Panc1 (cell line): ENCODE measurements around the gene CUEDC1. TPM values are rescaled to one million over a fixed set of nuclear protein-coding genes. Genes with fewer than 3 reads are reported as not detected.

Source experiments
- ATAC-seq: fragments of 200-7000 bp; cut with Tn5 transposase; 2 replicates; pipeline ENCODE4 v1.9.1; 2020; ENCODE audit warnings: mild to moderate bottlenecking, moderate library complexity
- BruUV-seq: library from RNA; stranded (reverse); fragments of 400-500 nt; replicated peaks from 2 replicates; lab custom pipeline; 2021; lab: Mats Ljungman, UMichigan
- CTCF ChIA-PET: fragments of 300-600 bp; sonication (Branson Sonifier 250); formaldehyde crosslinking; loops from one replicate; lab custom pipeline; 2022; ENCODE audit warnings: antibody characterized with exemption; lab: Charles Lee
- POLR2A ChIA-PET: fragments of 300-600 bp; sonication (Branson Sonifier 250); formaldehyde crosslinking; loops from one replicate; lab custom pipeline; 2022; ENCODE audit warnings: antibody characterized with exemption; lab: Charles Lee
- DNase-seq: peaks from one replicate; pipeline ENCODE4 v3.0.0-alpha.2; 2010; ENCODE audit warnings: low read depth, low spot score
- H3K27ac ChIP-seq: 2 replicates; pipeline ENCODE4 v1.5.1; 2011; ENCODE audit warnings: mild to moderate bottlenecking, low read length, inconsistent platforms
- H3K27me3 ChIP-seq: fragments of 200-500 bp; sonication (Bioruptor generic); 2 replicates; pipeline ENCODE4 v1.6.0; 2014; ENCODE audit warnings: low read length, inconsistent platforms; ENCODE audit not compliant: control insufficient read depth, insufficient read depth
- H3K36me3 ChIP-seq: fragments of 200-500 bp; sonication (Bioruptor generic); 2 replicates; pipeline ENCODE4 v1.5.1; 2014; ENCODE audit warnings: inconsistent platforms, mild to moderate bottlenecking, low read length, moderate library complexity; ENCODE audit not compliant: control insufficient read depth, insufficient read depth
- H3K4me1 ChIP-seq: 2 replicates; pipeline ENCODE4 v1.5.1; 2011; ENCODE audit warnings: inconsistent platforms, mild to moderate bottlenecking, low read length, moderate library complexity; ENCODE audit not compliant: control insufficient read depth, insufficient read depth
- H3K4me3 ChIP-seq, 2 experiments: 2 replicates each; pipeline ENCODE4 v1.5.1; 2011 to 2012; ENCODE audit warnings: low read depth in 2 of 2, low read length in 2 of 2, mild to moderate bottlenecking in 2 of 2, inconsistent platforms in 1 of 2, moderate library complexity in 1 of 2
- H3K9me3 ChIP-seq: fragments of 200-500 bp; sonication (Bioruptor generic); 2 replicates; pipeline ENCODE4 v1.5.1; 2014; ENCODE audit warnings: low read depth, mild to moderate bottlenecking, inconsistent platforms, low read length, moderate library complexity; ENCODE audit not compliant: control insufficient read depth, insufficient read depth
- CTCF ChIP-seq: fragments of 450-650 bp; IDR thresholded peaks from 2 replicates; pipeline ENCODE4 v1.5.1; 2017; ENCODE audit warnings: mild to moderate bottlenecking
- POLR2AphosphoS5 ChIP-seq: IDR thresholded peaks from 2 replicates; pipeline ENCODE4 v1.6.1; 2012; ENCODE audit warnings: mild to moderate bottlenecking, low read depth, low read length, moderate library complexity
- SIN3A ChIP-seq: IDR thresholded peaks from 2 replicates; pipeline ENCODE4 v1.6.1; 2012; ENCODE audit warnings: low read depth, mild to moderate bottlenecking, low read length, moderate library complexity, borderline replicate concordance; ENCODE audit not compliant: insufficient read depth
- TCF7L2 ChIP-seq: IDR thresholded peaks from 2 replicates; pipeline ENCODE4 v1.6.1; 2011; ENCODE audit warnings: mild to moderate bottlenecking, low read depth, low read length, inconsistent platforms
- in situ Hi-C: cut with HindIII; loops from 2 replicates; pipeline ENCODE4 v1.10.0; 2016; ENCODE audit warnings: low sequenced_read_pairs, low pct_unique_long_range_greater_than_20kb
- intact Hi-C: fragments of 100-400 bp; cut with micrococcal nuclease; formaldehyde crosslinking; loops from one replicate; pipeline ENCODE4 v1.10.0; 2022; ENCODE audit not compliant: unreplicated experiment
- total RNA-seq: library from RNA; stranded (reverse); gene quantifications from one replicate; pipeline ENCODE4 v1.2.1, GENCODE V29; 2021; ENCODE audit not compliant: unreplicated experiment
- TF ChIP-seq, protein P1 (sequence below), 2 experiments: IDR thresholded peaks; 2 replicates each; pipeline ENCODE4 v1.6.1; 2011 to 2012; ENCODE audit warnings: low read depth in 2 of 2, control low read depth in 1 of 2, low read length in 1 of 2, mild to moderate bottlenecking in 1 of 2, moderate library complexity in 1 of 2; ENCODE audit not compliant: insufficient read depth in 1 of 2

The CUEDC1 gene
- total RNA-seq, 1 experiment from 2014 or later: 103 TPM

- Histone ChIP-seq H3K27ac (no peak overlapping the region), H3K4me1 (no peaks in the 10 kb centered on the region), H3K36me3 (no peaks in the 10 kb centered on the region), H3K9me3 (no peaks in the 10 kb centered on the region), H3K27me3 (no peaks in the 10 kb centered on the region), H3K4me3 (no peak overlapping the region)
- intact Hi-C loops: no loop called here
- TF ChIP-seq CTCF: no peak
- TF ChIP-seq, protein P1, sequence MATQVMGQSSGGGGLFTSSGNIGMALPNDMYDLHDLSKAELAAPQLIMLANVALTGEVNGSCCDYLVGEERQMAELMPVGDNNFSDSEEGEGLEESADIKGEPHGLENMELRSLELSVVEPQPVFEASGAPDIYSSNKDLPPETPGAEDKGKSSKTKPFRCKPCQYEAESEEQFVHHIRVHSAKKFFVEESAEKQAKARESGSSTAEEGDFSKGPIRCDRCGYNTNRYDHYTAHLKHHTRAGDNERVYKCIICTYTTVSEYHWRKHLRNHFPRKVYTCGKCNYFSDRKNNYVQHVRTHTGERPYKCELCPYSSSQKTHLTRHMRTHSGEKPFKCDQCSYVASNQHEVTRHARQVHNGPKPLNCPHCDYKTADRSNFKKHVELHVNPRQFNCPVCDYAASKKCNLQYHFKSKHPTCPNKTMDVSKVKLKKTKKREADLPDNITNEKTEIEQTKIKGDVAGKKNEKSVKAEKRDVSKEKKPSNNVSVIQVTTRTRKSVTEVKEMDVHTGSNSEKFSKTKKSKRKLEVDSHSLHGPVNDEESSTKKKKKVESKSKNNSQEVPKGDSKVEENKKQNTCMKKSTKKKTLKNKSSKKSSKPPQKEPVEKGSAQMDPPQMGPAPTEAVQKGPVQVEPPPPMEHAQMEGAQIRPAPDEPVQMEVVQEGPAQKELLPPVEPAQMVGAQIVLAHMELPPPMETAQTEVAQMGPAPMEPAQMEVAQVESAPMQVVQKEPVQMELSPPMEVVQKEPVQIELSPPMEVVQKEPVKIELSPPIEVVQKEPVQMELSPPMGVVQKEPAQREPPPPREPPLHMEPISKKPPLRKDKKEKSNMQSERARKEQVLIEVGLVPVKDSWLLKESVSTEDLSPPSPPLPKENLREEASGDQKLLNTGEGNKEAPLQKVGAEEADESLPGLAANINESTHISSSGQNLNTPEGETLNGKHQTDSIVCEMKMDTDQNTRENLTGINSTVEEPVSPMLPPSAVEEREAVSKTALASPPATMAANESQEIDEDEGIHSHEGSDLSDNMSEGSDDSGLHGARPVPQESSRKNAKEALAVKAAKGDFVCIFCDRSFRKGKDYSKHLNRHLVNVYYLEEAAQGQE (IDR thresholded peaks at IDR 0.05; ENCODE audit: insufficient read depth in 1 of 2, low read depth in 2 of 2, low read length in 1 of 2): no peak
- TF ChIP-seq POLR2AphosphoS5: no peak
- TF ChIP-seq TCF7L2: no peak
- TF ChIP-seq SIN3A: no peak
- ChIA-PET CTCF (interaction anchor here (1.1 kb wide), 1 partner anchor 109 kb away, joined by 3 read pairs; no protein-coding TSS in a partner anchor), POLR2A (no interaction called here)
- DNase-seq (no peak), ATAC-seq (no peak)
- BruUV-seq: no TSS peak
- in situ Hi-C loops: no loop called here
These were observed 11.0 kb upstream of the CUEDC1 start for GRCh38 chr17:57966246-57966645.

- Histone ChIP-seq H3K9me3 (no peaks in the 10 kb centered on the region), H3K4me3 (no peak overlapping the region), H3K36me3 (no peaks in the 10 kb centered on the region), H3K27me3 (no peaks in the 10 kb centered on the region), H3K4me1 (peaks cover 3% of the 10 kb centered on the region), H3K27ac (no peak overlapping the region)
- DNase-seq (no peak), ATAC-seq (no peak)
- ChIA-PET POLR2A (no interaction called here), CTCF (no interaction called here)
- no TSS peak for BruUV-seq
- TF ChIP-seq SIN3A (no peak), POLR2AphosphoS5 (no peak), TCF7L2 (no peak), CTCF (no peak)
- TF ChIP-seq, protein P1 (IDR thresholded peaks at IDR 0.05; ENCODE audit: insufficient read depth in 1 of 2, low read depth in 2 of 2, low read length in 1 of 2): no peak
- in situ Hi-C loops: no loop called here
- intact Hi-C loops: no loop called here
These were observed 10.4 kb upstream of the CUEDC1 start for GRCh38 chr17:57965521-57966160.
